Vagina (tissue), 2 donors: Measurements from ENCODE around the gene DCAF8.

Experiments
- POLR2A ChIP-seq, 2 donors: fragments of 450-650 bp; IDR thresholded peaks; one replicate each; pipeline ENCODE4 v1.6.1; 2017; ENCODE audit warnings: antibody characterized with exemption in 2 of 2, mild to moderate bottlenecking in 2 of 2, moderate library complexity in 2 of 2
- POLR2AphosphoS5 ChIP-seq, 2 donors: sonication (generic); formaldehyde crosslinking; IDR thresholded peaks; one replicate each; pipeline ENCODE4 v1.9.0; 2017; ENCODE audit warnings: antibody characterized with exemption in 2 of 2, mild to moderate bottlenecking in 2 of 2, low read depth in 1 of 2; ENCODE audit not compliant: insufficient read depth in 1 of 2

- no peak for TF ChIP-seq POLR2A (IDR thresholded peaks at IDR 0.05)
- no peak for TF ChIP-seq POLR2AphosphoS5 (IDR thresholded peaks at IDR 0.05; ENCODE audit: insufficient read depth in 1 of 2, low read depth in 1 of 2)
These were observed 43.1 kb downstream of the DCAF8 start for GRCh38 chr1:160219062-160219929.
